Measurements from ENCODE around the gene KRTAP10-10. TPM values are rescaled to one million over a fixed set of nuclear protein-coding genes. Genes with fewer than 3 reads are reported as not detected.
"Not testable (repeated sequence)": the region's sequence is repeated elsewhere in the genome, so short reads cannot be mapped to it uniquely, and the experiment has no call there.

The KRTAP10-10 gene
- polyA plus RNA-seq, 3 donors = not detected

GRCh38 chr21:44649521-44650100 is 12.5 kb downstream of the KRTAP10-10 start:
- DNase-seq = no peak

DNA sequence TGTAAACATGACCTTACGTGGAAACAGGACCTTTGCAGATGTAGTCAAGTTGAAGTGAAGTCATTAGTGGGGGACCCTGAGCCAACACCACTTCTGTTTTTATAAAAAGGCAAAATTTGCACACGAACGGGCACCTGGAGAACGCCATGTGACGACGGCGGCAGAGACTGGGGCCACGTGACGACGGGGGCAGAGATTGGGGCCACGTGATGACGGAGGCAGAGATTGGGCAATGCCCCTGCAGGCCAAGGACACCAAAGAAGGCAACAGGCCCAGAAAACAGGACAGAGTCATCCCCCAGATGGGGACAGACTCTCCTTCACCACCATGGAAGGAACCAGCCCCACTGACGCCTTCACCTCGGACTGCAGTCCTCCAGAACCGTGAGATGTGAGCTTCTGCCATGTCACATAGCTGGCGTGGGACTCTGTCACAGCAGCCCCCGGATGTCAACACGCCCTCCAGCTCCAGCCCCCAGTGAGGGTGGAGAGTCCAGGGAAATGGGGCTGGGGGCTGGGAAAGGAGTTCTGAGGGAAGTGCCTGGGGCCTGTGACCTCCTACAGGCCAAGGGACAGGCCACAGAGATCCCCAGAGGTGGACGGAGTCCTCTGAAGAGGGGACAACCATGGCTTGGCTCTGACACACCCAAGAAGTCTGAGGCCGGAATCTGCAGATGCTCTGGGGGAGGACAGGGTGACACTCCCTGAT is 13.3 kb downstream of the KRTAP10-10 start:
- no peak for DNase-seq

DNA sequence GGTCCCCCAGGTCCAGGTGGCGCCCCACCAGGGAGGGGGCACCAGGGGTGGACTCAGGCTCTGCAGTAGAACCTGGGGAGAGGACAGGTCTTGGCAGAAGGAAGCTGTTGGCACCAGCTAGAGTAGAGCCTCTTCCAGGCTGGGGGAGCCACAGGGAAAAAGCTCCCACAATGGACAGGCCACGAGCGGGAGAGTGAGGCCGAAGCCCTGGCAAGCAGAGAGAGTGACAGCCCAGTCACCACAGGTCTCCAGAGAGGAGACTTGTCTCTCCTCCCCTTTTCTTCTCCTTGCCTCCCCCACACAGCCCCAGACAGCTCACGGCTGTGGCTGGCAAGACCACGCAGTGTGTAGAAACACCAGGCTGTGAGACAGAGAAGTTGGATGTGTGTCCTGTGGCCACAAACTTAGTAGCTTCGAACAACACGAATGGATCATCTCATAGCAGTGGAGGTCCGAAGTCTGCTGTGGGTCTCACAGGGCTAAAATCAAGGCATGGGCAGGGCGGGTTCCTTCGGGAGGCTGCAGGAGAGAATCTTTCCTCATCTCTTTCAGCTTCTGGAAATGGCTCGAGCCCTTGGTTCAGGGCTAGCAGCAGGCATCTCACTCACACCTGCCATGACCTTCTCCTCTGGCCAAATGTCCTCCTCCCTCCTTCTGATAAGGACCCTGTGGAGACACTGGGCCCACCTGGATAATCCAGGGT is 14.0 kb downstream of the KRTAP10-10 start:
- no peak for DNase-seq

- DNase-seq = no peak
Measured at GRCh38 chr21:44653123-44653522, 16.0 kb downstream of the KRTAP10-10 start.

- no peak for DNase-seq
Measured at GRCh38 chr21:44653656-44654575, 16.8 kb downstream of the KRTAP10-10 start.

DNA sequence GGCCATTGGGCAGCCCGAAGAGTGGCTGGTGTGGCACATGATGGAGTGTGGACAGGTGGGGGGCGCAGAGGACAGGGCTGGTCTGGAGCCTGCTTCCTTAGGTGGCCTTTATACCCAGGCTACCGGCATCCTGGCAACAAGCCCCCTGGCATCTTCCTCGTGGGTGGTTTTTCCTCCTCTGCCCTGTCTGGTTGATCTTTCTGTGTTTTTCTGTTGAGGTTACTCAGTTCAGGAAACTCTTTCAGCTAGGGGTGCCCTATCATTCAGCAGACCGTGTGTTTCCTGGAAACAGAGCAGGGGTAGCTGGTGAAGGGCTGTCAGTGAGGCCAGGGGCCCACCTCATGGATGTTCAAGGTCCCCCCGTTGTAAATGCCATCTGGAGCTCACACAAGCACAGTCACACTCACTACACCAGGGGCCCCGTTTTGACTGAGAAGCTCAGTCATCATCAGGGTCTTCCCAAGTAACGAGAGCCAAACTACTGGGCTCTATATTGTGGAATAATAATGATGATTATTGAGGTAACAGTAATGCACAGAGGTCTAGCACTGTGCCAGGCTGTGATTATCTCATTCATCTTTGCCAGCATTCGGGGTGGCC is 17.5 kb downstream of the KRTAP10-10 start, which contains the start of gene KRTAP12-4:
KRTAP12-4 (minus strand) TSS at position 84 of the 600 bp plus-strand sequence; CDS start at position 39, 45 bp downstream.
- DNase-seq = no peak

GRCh38 chr21:44656868-44657267 is 19.7 kb downstream of the KRTAP10-10 start:
- no peak for DNase-seq

DNA sequence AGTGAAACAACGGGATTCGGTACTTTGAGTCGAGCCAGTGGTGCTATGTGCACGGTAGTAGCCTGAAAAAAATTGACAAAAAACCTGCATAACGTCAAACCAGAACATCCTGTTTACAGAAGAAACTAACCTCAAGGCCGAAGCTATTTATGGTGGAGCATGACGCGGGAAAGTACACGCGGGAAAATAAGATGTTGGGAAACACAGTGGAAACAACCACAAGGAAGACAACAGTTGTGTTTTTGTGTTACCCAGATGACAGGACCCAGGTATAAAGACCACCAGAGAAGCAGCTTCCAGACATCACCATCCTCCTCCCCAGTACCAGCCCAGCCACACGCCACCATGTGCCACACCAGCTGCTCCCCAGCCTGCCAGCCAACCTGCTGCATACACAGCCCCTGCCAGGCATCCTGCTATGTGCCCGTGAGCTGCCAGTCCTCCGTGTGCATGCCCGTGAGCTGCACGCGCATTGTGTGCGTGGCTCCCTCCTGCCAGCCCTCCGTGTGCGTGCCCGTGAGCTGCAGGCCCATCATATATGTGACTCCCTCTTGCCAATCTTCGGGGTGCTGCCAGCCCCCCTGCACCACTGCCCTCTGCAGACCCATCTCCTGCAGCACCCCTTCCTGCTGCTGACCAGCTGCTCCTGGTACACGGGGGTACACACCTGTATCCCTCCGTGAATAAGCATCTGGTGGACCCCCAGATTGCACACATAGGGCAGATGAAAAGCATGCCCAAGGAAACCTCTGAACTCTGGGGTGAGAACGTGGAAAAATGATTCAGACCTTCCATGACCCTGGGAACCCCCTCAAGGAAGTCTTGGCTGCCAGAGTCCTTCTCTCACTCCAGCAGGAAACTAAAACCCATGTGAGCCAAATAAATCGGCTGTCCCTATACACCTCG is 20.7 kb downstream of the KRTAP10-10 start, which contains the start of gene KRTAP12-3:
KRTAP12-3 (plus strand) TSS at position 298 of the 906 bp plus-strand sequence; CDS start at position 346, 48 bp downstream.
- no peak for DNase-seq

DNA sequence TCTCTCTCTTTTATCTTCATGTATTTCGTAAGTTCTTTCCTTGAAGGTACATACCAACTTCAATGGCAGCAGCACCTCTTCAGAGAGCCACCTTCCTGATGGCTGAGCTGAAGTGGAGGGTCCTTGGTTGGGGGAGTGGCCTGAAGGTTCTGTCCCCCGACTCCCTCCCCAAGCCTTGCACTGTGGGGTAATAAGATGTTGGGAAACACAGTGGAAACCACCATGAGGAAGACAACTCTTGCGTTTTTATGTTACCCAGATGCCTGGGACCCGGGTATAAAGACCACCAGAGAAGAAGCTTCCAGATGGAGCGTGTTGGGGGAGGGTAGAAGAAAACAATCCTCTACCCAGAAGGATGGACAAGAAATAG is 21.4 kb downstream of the KRTAP10-10 start:
- no peak for DNase-seq

DNA sequence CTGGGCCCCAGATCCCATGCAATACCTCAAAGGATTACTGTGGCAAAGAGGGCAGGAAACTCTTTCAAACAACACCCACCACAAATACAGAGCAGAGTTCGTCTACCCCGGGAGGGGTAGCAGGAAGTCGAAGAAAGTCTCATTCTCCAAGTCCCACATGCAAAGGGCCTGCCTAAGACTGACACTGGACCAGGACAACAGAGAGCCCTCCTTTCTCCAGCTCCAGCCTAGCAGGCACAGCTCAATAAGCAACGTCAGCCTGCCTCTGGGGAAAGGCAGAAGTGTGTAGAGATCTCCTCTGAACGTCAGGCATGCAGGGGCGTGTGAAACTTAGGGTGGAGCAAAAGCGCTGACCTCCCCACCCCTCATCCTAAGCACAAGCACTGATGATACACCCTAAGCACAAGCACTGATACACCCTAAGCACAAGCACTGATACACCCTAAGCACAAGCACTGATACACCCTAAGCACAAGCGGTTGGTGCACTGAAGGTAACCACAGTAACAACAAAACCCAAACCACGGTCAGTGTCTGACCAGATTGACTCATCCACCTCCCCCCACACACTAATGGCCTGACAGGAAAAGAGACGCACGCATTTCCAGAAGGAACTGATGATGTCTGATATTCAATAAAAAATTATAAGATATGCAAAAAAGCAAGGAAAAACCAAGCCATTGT is 21.9 kb downstream of the KRTAP10-10 start:
- DNase-seq = no peak

GRCh38 chr21:44661567-44661966 is 24.4 kb downstream of the KRTAP10-10 start:
- DNase-seq = not testable (repeated sequence)

DNA sequence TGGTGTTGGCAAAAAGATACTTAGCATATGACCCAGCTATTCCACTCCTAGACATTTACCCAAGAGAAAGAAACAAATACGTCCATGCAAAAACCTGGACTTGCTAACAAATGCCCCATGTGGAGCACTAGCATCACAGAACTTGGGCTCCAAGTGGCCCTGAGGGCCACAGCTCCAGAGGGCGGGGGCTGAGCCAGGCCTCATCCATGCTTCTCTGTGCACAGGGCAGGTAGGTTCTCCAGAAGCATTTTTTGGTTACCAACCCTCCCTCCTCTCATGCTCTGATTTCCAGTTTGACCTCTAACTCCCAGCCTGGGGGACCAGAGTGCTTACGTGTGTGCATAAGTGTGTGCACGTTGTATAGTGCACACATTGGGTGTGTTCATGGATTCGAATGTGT is 27.5 kb downstream of the KRTAP10-10 start:
- DNase-seq = no peak

- DNase-seq = no peak
Measured at GRCh38 chr21:44666401-44667320, 29.5 kb downstream of the KRTAP10-10 start, which contains the start of gene KRTAP12-2. Gene KRTAP12-2, minus strand, starts transcription at chr21:44666927. Its CDS starts 41 bp downstream, at chr21:44666886.

GRCh38 chr21:44667612-44668011 is 30.5 kb downstream of the KRTAP10-10 start:
- no peak for DNase-seq

- no peak for DNase-seq
Measured at GRCh38 chr21:44670642-44671432, 33.7 kb downstream of the KRTAP10-10 start.

DNA sequence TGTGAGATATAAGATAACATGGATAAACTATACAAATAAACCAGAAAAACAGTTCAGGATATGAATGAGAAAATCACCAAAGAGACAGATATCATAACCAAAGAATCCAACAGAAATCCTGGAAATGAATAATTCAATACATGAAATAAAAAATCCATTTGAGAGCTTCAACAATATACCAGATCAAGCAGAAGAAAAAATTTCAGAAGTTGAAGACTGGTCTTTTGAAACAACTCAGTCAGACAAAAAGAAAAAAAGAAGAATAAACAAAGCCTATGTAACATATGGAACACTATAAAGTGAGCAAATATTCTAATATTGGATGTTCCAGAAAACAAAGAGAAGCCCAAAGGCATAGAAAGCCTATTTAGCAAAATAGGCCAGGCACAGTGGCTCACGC is 34.8 kb downstream of the KRTAP10-10 start:
- no peak for DNase-seq

GRCh38 chr21:44677881-44678280 is 40.7 kb downstream of the KRTAP10-10 start:
- DNase-seq = no peak
